Lower lobe of right lung (tissue), 2 donors: ENCODE measurements around the gene APBB1IP. TPM values are rescaled to one million over a fixed set of nuclear protein-coding genes. Genes with fewer than 3 reads are reported as not detected.
"Not testable (repeated sequence)": the region's sequence is repeated elsewhere in the genome, so short reads cannot be mapped to it uniquely, and the experiment has no call there.

Experiments used
- ATAC-seq, 2 donors: fragments of 200-7000 bp; cut with Tn5 transposase; one replicate each; pipeline ENCODE4 v1.9.1; 2020 to 2022; ENCODE audit warnings: mild to moderate bottlenecking in 2 of 2, moderate library complexity in 2 of 2
- DNase-seq: peaks from one replicate; pipeline ENCODE4 v3.0.0-alpha.2; 2020
- H3K27ac ChIP-seq: fragments of 200-600 bp; one replicate; pipeline ENCODE4 v1.8.0; 2022
- H3K27me3 ChIP-seq: fragments of 200-600 bp; one replicate; pipeline ENCODE4 v1.8.0; 2022; ENCODE audit warnings: low read depth
- H3K36me3 ChIP-seq: fragments of 200-600 bp; one replicate; pipeline ENCODE4 v1.8.0; 2022; ENCODE audit warnings: mild to moderate bottlenecking
- H3K4me1 ChIP-seq: fragments of 200-600 bp; one replicate; pipeline ENCODE4 v1.8.0; 2022
- H3K4me3 ChIP-seq: fragments of 200-600 bp; one replicate; pipeline ENCODE4 v1.8.0; 2022; ENCODE audit warnings: mild to moderate bottlenecking
- H3K9me3 ChIP-seq: fragments of 200-600 bp; one replicate; pipeline ENCODE4 v1.8.0; 2022
- CTCF ChIP-seq: fragments of 200-600 bp; IDR thresholded peaks from one replicate; pipeline ENCODE4 v1.8.0; 2022; ENCODE audit warnings: antibody characterized with exemption, mild to moderate bottlenecking
- intact Hi-C: fragments of 100-400 bp; cut with DNase I; formaldehyde crosslinking; loops from one replicate; pipeline ENCODE4 v1.11.0; 2022
- total RNA-seq: library from RNA; stranded (reverse); fragmentation: NEBNext Ultra II Directional; extraction: Animal tissue kit (Norgen Biotek cat#: 25700); gene quantifications from one replicate; pipeline ENCODE4 v1.2.1, GENCODE V29; 2021
- donor health status: DM: no; HTN: yes; CAD: no; lungs with severe emphysema.

The APBB1IP gene
- total RNA-seq, 1 donor from 2014 or later: 36.8 TPM

GRCh38 chr10:26606389-26606877, 168.3 kb downstream of the APBB1IP start:
- H3K9me3 ChIP-seq, H3K4me1 ChIP-seq, H3K27me3 ChIP-seq, intact Hi-C loops, H3K4me3 ChIP-seq, DNase-seq, H3K27ac ChIP-seq, H3K36me3 ChIP-seq: not testable (repeated sequence)
- TF ChIP-seq CTCF: peak; percentile 49
- ATAC-seq: peak; percentile 55 to 71

- peak; percentile 32 to 61 for ATAC-seq
- no peak for TF ChIP-seq CTCF
- H3K27ac ChIP-seq: no peak overlapping the region
- no peak overlapping the region for H3K4me3 ChIP-seq
- no peaks in the 10 kb centered on the region for H3K4me1 ChIP-seq
- intact Hi-C loops: no loop called here
- DNase-seq: no peak
- no peaks in the 10 kb centered on the region for H3K27me3 ChIP-seq
- no peaks in the 10 kb centered on the region for H3K9me3 ChIP-seq
- no peaks in the 10 kb centered on the region for H3K36me3 ChIP-seq
Measured at GRCh38 chr10:26612151-26612915, 174.2 kb downstream of the APBB1IP start.

Other genes starting within 250 kb of the APBB1IP start
- gene GAD2, start 221.6 kb upstream of the APBB1IP start, total RNA-seq: not detected